Measurements from ENCODE around the gene POU6F2.

DNA sequence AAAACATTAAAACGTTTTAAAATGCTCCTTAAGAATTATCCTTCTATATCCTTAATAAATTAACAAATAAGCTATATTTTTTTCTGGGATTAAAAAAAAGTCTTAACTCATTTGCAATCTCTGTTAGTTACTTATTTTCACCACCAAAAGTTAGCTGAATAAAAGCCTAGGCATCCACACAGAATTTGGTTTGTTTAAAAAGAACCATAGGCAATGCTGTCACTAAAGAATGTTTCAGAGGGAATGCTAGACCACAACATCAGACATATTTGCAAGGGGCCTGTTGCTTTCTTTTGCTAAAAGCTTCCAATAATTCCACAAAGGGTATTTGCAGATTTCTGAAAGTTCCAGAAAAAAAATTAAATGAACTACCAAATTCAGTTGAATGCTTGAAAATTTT, 244.2 kb downstream of the POU6F2 start:
- TF ChIP-seq ZNF445 (CRISPR knock-in tag; IDR thresholded peaks at IDR 0.05; ENCODE audit: low read depth) (no peak), EZH2 (IDR thresholded peaks at IDR 0.05; ENCODE audit: borderline replicate concordance, low read depth, low read length) (no peak), MAZ (CRISPR knock-in tag; conservative IDR thresholded peaks at IDR 0.05 in 1 of 2, IDR thresholded peaks at IDR 0.05 in 1 of 2) (no peak), RAD21 (CRISPR knock-in tag; conservative IDR thresholded peaks at IDR 0.05 in 1 of 2, IDR thresholded peaks at IDR 0.05 in 1 of 2) (no peak), ARNT (IDR thresholded peaks at IDR 0.05) (no peak), ZSCAN29 (IDR thresholded peaks at IDR 0.05) (no peak), ZNF561 (CRISPR knock-in tag; conservative IDR thresholded peaks at IDR 0.05) (no peak), BRCA1 (IDR thresholded peaks at IDR 0.05) (no peak), BRCA1 (CRISPR knock-in tag; IDR thresholded peaks at IDR 0.05) (no peak), HMGN3 (IDR thresholded peaks at IDR 0.05; ENCODE audit: borderline replicate concordance, extremely low read depth, insufficient read length, low read depth, low read length) (no peak), TAF15 (IDR thresholded peaks at IDR 0.05; ENCODE audit: low read depth, low read length) (no peak)
- TF ChIP-seq, protein P1, sequence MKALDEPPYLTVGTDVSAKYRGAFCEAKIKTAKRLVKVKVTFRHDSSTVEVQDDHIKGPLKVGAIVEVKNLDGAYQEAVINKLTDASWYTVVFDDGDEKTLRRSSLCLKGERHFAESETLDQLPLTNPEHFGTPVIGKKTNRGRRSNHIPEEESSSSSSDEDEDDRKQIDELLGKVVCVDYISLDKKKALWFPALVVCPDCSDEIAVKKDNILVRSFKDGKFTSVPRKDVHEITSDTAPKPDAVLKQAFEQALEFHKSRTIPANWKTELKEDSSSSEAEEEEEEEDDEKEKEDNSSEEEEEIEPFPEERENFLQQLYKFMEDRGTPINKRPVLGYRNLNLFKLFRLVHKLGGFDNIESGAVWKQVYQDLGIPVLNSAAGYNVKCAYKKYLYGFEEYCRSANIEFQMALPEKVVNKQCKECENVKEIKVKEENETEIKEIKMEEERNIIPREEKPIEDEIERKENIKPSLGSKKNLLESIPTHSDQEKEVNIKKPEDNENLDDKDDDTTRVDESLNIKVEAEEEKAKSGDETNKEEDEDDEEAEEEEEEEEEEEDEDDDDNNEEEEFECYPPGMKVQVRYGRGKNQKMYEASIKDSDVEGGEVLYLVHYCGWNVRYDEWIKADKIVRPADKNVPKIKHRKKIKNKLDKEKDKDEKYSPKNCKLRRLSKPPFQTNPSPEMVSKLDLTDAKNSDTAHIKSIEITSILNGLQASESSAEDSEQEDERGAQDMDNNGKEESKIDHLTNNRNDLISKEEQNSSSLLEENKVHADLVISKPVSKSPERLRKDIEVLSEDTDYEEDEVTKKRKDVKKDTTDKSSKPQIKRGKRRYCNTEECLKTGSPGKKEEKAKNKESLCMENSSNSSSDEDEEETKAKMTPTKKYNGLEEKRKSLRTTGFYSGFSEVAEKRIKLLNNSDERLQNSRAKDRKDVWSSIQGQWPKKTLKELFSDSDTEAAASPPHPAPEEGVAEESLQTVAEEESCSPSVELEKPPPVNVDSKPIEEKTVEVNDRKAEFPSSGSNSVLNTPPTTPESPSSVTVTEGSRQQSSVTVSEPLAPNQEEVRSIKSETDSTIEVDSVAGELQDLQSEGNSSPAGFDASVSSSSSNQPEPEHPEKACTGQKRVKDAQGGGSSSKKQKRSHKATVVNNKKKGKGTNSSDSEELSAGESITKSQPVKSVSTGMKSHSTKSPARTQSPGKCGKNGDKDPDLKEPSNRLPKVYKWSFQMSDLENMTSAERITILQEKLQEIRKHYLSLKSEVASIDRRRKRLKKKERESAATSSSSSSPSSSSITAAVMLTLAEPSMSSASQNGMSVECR (CRISPR knock-in tag; IDR thresholded peaks at IDR 0.05): no peak
- TF ChIP-seq, protein P2, sequence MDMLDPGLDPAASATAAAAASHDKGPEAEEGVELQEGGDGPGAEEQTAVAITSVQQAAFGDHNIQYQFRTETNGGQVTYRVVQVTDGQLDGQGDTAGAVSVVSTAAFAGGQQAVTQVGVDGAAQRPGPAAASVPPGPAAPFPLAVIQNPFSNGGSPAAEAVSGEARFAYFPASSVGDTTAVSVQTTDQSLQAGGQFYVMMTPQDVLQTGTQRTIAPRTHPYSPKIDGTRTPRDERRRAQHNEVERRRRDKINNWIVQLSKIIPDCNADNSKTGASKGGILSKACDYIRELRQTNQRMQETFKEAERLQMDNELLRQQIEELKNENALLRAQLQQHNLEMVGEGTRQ (CRISPR knock-in tag; IDR thresholded peaks at IDR 0.05): no peak
- TF ChIP-seq, protein P3, sequence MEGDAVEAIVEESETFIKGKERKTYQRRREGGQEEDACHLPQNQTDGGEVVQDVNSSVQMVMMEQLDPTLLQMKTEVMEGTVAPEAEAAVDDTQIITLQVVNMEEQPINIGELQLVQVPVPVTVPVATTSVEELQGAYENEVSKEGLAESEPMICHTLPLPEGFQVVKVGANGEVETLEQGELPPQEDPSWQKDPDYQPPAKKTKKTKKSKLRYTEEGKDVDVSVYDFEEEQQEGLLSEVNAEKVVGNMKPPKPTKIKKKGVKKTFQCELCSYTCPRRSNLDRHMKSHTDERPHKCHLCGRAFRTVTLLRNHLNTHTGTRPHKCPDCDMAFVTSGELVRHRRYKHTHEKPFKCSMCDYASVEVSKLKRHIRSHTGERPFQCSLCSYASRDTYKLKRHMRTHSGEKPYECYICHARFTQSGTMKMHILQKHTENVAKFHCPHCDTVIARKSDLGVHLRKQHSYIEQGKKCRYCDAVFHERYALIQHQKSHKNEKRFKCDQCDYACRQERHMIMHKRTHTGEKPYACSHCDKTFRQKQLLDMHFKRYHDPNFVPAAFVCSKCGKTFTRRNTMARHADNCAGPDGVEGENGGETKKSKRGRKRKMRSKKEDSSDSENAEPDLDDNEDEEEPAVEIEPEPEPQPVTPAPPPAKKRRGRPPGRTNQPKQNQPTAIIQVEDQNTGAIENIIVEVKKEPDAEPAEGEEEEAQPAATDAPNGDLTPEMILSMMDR (IDR thresholded peaks at IDR 0.05 in 2 of 3, conservative IDR thresholded peaks at IDR 0.05 in 1 of 3; ENCODE audit: insufficient read depth in 2 of 3, low read depth in 1 of 3, low read length in 3 of 3): no peak
- TF ChIP-seq, protein P4, sequence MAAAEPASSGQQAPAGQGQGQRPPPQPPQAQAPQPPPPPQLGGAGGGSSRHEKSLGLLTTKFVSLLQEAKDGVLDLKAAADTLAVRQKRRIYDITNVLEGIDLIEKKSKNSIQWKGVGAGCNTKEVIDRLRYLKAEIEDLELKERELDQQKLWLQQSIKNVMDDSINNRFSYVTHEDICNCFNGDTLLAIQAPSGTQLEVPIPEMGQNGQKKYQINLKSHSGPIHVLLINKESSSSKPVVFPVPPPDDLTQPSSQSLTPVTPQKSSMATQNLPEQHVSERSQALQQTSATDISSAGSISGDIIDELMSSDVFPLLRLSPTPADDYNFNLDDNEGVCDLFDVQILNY (CRISPR knock-in tag; IDR thresholded peaks at IDR 0.05): no peak
